Measurements from ENCODE around the gene GAN. TPM values are rescaled to one million over a fixed set of nuclear protein-coding genes. Genes with fewer than 3 reads are reported as not detected.
A peak's percentile ranks its signal among the peaks of the same experiment; 100 is the strongest.

GAN gene
- total RNA-seq, 1 donor from 2014 or later: 2.6 TPM

- Histone ChIP-seq H3K4me1 (no peaks in the 10 kb centered on the region), H3K9me3 (no peaks in the 10 kb centered on the region), H3K27ac (no peak overlapping the region), H3K4me3 (no peak overlapping the region), H3K27me3 (no peaks in the 10 kb centered on the region), H3K36me3 (no peaks in the 10 kb centered on the region)
- TF ChIP-seq CTCF (IDR thresholded peaks at IDR 0.05): no peak
- DNase-seq (ENCODE audit: low spot score in 2 of 2): no peak
- intact Hi-C loops (cut with DNase I): no loop called here
These were observed 7.0 kb upstream of the GAN start for GRCh38 chr16:81307770-81308169.

GRCh38 chr16:81310045-81310644 is 4.6 kb upstream of the GAN start:
- no peak overlapping the region for H3K4me3 ChIP-seq
- no peak overlapping the region for H3K27ac ChIP-seq
- no peak for TF ChIP-seq CTCF (IDR thresholded peaks at IDR 0.05)
- H3K4me1 ChIP-seq: peaks cover 0 to 10% of the 10 kb centered on the region in 2 donors
- no peaks in the 10 kb centered on the region for H3K36me3 ChIP-seq
- DNase-seq (ENCODE audit: low spot score in 2 of 2): no peak
- intact Hi-C loops (cut with DNase I): loop anchor here (5.0 to 10.0 kb wide), 2 partner anchors 132 to 305 kb away; partner anchors contain the start of genes CENPN, CMC2 and CMIP
- H3K9me3 ChIP-seq: no peaks in the 10 kb centered on the region
- H3K27me3 ChIP-seq: no peaks in the 10 kb centered on the region

GRCh38 chr16:81311762-81312161 is 3.0 kb upstream of the GAN start:
- Histone ChIP-seq H3K27me3 (no peaks in the 10 kb centered on the region), H3K27ac (no peak overlapping the region), H3K4me3 (no peak overlapping the region), H3K4me1 (peaks cover 0 to 16% of the 10 kb centered on the region in 2 donors), H3K9me3 (no peaks in the 10 kb centered on the region), H3K36me3 (no peaks in the 10 kb centered on the region)
- DNase-seq (ENCODE audit: low spot score in 2 of 2): no peak
- no peak for TF ChIP-seq CTCF (IDR thresholded peaks at IDR 0.05)
- intact Hi-C loops (cut with DNase I): loop anchor here (5.0 to 10.0 kb wide), 2 partner anchors 131 to 307 kb away; partner anchors contain the start of genes CENPN, CMC2 and CMIP

GRCh38 chr16:81313701-81314602 is 810 bp upstream of the GAN start:
- Histone ChIP-seq H3K27me3 (no peaks in the 10 kb centered on the region), H3K4me1 (peaks cover 0 to 16% of the 10 kb centered on the region in 2 donors), H3K36me3 (no peaks in the 10 kb centered on the region), H3K4me3 (peak overlapping the region; percentile 88 to 95), H3K27ac (peak overlapping the region; percentile 88 to 91), H3K9me3 (no peaks in the 10 kb centered on the region)
- intact Hi-C loops (cut with DNase I): loop anchor here (2.0 to 10.0 kb wide), 4 partner anchors 128 to 773 kb away; partner anchors contain the start of genes C16orf46, CENPN, CMC2 and CMIP
- TF ChIP-seq CTCF (IDR thresholded peaks at IDR 0.05): no peak
- DNase-seq (ENCODE audit: low spot score in 2 of 2): no peak

GRCh38 chr16:81315271-81316175 is 761 bp downstream of the GAN start:
- Histone ChIP-seq H3K4me3 (peak overlapping the region; percentile 88 to 95), H3K27ac (peak overlapping the region; percentile 88 to 91), H3K36me3 (no peaks in the 10 kb centered on the region), H3K27me3 (no peaks in the 10 kb centered on the region), H3K9me3 (no peaks in the 10 kb centered on the region), H3K4me1 (peaks cover 0 to 16% of the 10 kb centered on the region in 2 donors)
- no peak for TF ChIP-seq CTCF (IDR thresholded peaks at IDR 0.05)
- peak in 1 of 2 donors; percentile 68 for DNase-seq (ENCODE audit: low spot score in 2 of 2)
- intact Hi-C loops (cut with DNase I): loop anchor here (2.0 to 10.0 kb wide), 3 partner anchors 239 to 775 kb away; partner anchors contain the start of genes C16orf46, CENPN, CMC2 and DYNLRB2
